ENCODE results near the gene PPME1.

DNA sequence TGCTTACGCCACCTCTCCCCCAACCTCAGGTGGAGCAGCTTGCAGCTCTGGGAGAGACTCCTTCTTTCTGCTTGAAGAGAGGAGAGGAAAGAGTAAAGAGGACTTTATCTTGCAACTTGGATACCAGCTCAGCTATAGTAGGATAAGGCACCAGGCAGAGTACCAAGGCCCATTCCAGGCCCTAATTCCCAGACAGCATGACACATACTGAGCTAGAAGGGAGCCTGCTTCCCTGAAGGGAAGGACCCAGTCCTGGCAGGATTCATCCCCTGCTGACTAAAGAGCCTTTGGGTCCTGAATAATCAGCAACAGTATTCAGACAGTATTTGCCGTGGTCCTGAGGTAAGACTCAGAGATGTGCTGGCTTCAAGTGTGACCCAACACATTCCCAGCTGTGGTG, 41.4 kb downstream of the PPME1 start:
- TF ChIP-seq, protein P1, sequence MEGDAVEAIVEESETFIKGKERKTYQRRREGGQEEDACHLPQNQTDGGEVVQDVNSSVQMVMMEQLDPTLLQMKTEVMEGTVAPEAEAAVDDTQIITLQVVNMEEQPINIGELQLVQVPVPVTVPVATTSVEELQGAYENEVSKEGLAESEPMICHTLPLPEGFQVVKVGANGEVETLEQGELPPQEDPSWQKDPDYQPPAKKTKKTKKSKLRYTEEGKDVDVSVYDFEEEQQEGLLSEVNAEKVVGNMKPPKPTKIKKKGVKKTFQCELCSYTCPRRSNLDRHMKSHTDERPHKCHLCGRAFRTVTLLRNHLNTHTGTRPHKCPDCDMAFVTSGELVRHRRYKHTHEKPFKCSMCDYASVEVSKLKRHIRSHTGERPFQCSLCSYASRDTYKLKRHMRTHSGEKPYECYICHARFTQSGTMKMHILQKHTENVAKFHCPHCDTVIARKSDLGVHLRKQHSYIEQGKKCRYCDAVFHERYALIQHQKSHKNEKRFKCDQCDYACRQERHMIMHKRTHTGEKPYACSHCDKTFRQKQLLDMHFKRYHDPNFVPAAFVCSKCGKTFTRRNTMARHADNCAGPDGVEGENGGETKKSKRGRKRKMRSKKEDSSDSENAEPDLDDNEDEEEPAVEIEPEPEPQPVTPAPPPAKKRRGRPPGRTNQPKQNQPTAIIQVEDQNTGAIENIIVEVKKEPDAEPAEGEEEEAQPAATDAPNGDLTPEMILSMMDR (IDR thresholded peaks at IDR 0.05), result no peak
- TF ChIP-seq POLR2A (IDR thresholded peaks at IDR 0.05), result no peak

All from Peyer's patch (tissue), 4 donors.